Colonic mucosa (tissue), 4 donors: ENCODE measurements around the gene FLVCR1. TPM values are rescaled to one million over a fixed set of nuclear protein-coding genes. Genes with fewer than 3 reads are reported as not detected.
A peak's percentile ranks its signal among the peaks of the same experiment; 100 is the strongest.

Experiments
- DNase-seq: peaks from one replicate; pipeline ENCODE4 v3.0.0-alpha.2; 2020
- H3K27ac ChIP-seq: fragments of 200-600 bp; one replicate; pipeline ENCODE4 v1.8.0; 2021
- H3K27me3 ChIP-seq: fragments of 200-600 bp; one replicate; pipeline ENCODE4 v1.8.0; 2021
- H3K36me3 ChIP-seq: fragments of 200-600 bp; one replicate; pipeline ENCODE4 v1.8.0; 2021
- H3K4me1 ChIP-seq: fragments of 200-600 bp; one replicate; pipeline ENCODE4 v1.8.0; 2021; ENCODE audit warnings: mild to moderate bottlenecking
- H3K4me3 ChIP-seq: fragments of 200-600 bp; one replicate; pipeline ENCODE4 v1.8.0; 2021
- H3K9ac ChIP-seq, 2 donors: one replicate each; pipeline ENCODE4 v1.7.0; 2013; ENCODE audit warnings: control low read depth in 2 of 2, low read depth in 2 of 2, low read length in 2 of 2
- H3K9me3 ChIP-seq: fragments of 200-600 bp; one replicate; pipeline ENCODE4 v1.8.0; 2021
- CTCF ChIP-seq: fragments of 200-600 bp; IDR thresholded peaks from one replicate; pipeline ENCODE4 v1.8.0; 2022; ENCODE audit warnings: antibody characterized with exemption, mild to moderate bottlenecking
- intact Hi-C: fragments of 100-400 bp; cut with DNase I; formaldehyde crosslinking; loops from one replicate; pipeline ENCODE4 v1.14.1; 2022
- total RNA-seq, 2 donors: library from RNA; stranded (reverse); fragmentation: NEBNext Ultra II Directional in 1 of 2; extraction: Animal tissue kit (Norgen Biotek cat#: 25700) in 1 of 2; gene quantifications; one replicate each; pipeline ENCODE4 v1.2.1, GENCODE V29; 2021
- donor health status: healthy.
- donor health status: DM: no; HTN: no; CAD: no.
- donor health status: DM: no; HTN: no; CAD: no.

FLVCR1 gene
- total RNA-seq, 2 donors from 2014 or later = 8.8 to 12.6 TPM

- intact Hi-C loops = no loop called here
- no peak overlapping the region for H3K9ac ChIP-seq
- H3K27ac ChIP-seq = no peak overlapping the region
- H3K9me3 ChIP-seq = no peaks in the 10 kb centered on the region
- no peaks in the 10 kb centered on the region for H3K36me3 ChIP-seq
- TF ChIP-seq CTCF = no peak
- no peaks in the 10 kb centered on the region for H3K27me3 ChIP-seq
- no peaks in the 10 kb centered on the region for H3K4me1 ChIP-seq
- DNase-seq = no peak
- no peak overlapping the region for H3K4me3 ChIP-seq
Measured at GRCh38 chr1:212918824-212919223, 60.7 kb downstream of the FLVCR1 start.

- intact Hi-C loops = no loop called here
- DNase-seq = no peak
- Histone ChIP-seq H3K9me3 (no peaks in the 10 kb centered on the region), H3K36me3 (no peaks in the 10 kb centered on the region), H3K4me3 (no peak overlapping the region), H3K27ac (no peak overlapping the region), H3K4me1 (no peaks in the 10 kb centered on the region), H3K9ac (no peak overlapping the region), H3K27me3 (no peaks in the 10 kb centered on the region)
- no peak for TF ChIP-seq CTCF
Measured at GRCh38 chr1:212920246-212920645, 62.2 kb downstream of the FLVCR1 start.

GRCh38 chr1:212920896-212921295 lies 62.8 kb downstream of the FLVCR1 start:
- Histone ChIP-seq H3K9ac (no peak overlapping the region), H3K27me3 (no peaks in the 10 kb centered on the region), H3K9me3 (no peaks in the 10 kb centered on the region), H3K4me1 (no peaks in the 10 kb centered on the region), H3K4me3 (no peak overlapping the region), H3K27ac (no peak overlapping the region), H3K36me3 (no peaks in the 10 kb centered on the region)
- TF ChIP-seq CTCF = peak; percentile 15
- intact Hi-C loops = no loop called here
- DNase-seq = no peak

GRCh38 chr1:212922016-212922415 lies 63.9 kb downstream of the FLVCR1 start:
- no peak overlapping the region for H3K4me3 ChIP-seq

GRCh38 chr1:212926372-212926771 lies 68.3 kb downstream of the FLVCR1 start:
- TF ChIP-seq CTCF = no peak
- no peaks in the 10 kb centered on the region for H3K36me3 ChIP-seq

More at GRCh38 chr1:212922016-212922415, 63.9 kb downstream of the FLVCR1 start:
- H3K27ac ChIP-seq = no peak overlapping the region
- TF ChIP-seq CTCF = no peak
- no peaks in the 10 kb centered on the region for H3K27me3 ChIP-seq
- intact Hi-C loops = no loop called here
- no peak for DNase-seq
- no peaks in the 10 kb centered on the region for H3K4me1 ChIP-seq
- no peaks in the 10 kb centered on the region for H3K36me3 ChIP-seq
- H3K9me3 ChIP-seq = no peaks in the 10 kb centered on the region
- no peak overlapping the region for H3K9ac ChIP-seq

More at GRCh38 chr1:212926372-212926771, 68.3 kb downstream of the FLVCR1 start:
- no peak overlapping the region for H3K9ac ChIP-seq
- no peaks in the 10 kb centered on the region for H3K27me3 ChIP-seq
- H3K4me3 ChIP-seq = no peak overlapping the region
- H3K9me3 ChIP-seq = no peaks in the 10 kb centered on the region
- H3K4me1 ChIP-seq = no peaks in the 10 kb centered on the region
- H3K27ac ChIP-seq = no peak overlapping the region
- intact Hi-C loops = no loop called here
- no peak for DNase-seq
